Measurements from ENCODE around the gene NANP. TPM values are rescaled to one million over a fixed set of nuclear protein-coding genes. Genes with fewer than 3 reads are reported as not detected.

NANP gene
- polyA plus RNA-seq, 3 donors from 2014 or later = 2.4 to 4.9 (median 2.5) TPM

GRCh38 chr20:25573288-25574251, 50.2 kb downstream of the NANP start:
- no peak for DNase-seq
- no peak overlapping the region for H3K4me3 Mint-ChIP-seq
- no peaks in the 10 kb centered on the region for H3K9me3 Mint-ChIP-seq
- H3K27ac Mint-ChIP-seq = no peak overlapping the region
- peaks cover 0 to 4% of the 10 kb centered on the region in 2 donors for H3K4me1 Mint-ChIP-seq
- peaks cover 0 to 3% (median 0%) of the 10 kb centered on the region in 3 donors for H3K27me3 Mint-ChIP-seq (ENCODE audit: low read depth in 3 of 3)
- H3K36me3 Mint-ChIP-seq = peaks cover 0 to 20% (median 0%) of the 10 kb centered on the region in 3 donors

DNA sequence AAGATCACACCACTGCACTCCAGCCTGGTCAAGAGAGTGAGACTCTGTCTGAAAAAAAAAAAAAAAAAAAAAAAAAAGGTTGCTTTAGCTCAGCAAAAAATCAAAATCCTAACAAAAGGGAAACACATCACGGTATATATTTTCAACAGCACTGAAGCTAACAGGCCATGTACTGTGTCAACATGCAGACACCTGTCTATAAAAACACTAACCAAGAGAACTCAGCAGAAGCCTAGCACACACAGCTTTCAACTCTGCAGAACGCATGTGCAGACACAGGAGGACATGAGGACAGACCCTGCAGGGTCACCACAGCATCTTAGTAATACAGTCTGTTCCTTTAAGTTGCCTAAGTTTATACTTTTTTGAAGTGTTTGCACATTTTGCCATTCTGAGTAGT, 52.0 kb downstream of the NANP start:
- Mint-ChIP-seq H3K27ac (no peak overlapping the region), H3K9me3 (no peaks in the 10 kb centered on the region), H3K4me1 (peaks cover 0 to 4% of the 10 kb centered on the region in 2 donors), H3K36me3 (peaks cover 0 to 16% (median 0%) of the 10 kb centered on the region in 3 donors), H3K4me3 (no peak overlapping the region), H3K27me3 (ENCODE audit: low read depth in 3 of 3) (peaks cover 0 to 3% (median 0%) of the 10 kb centered on the region in 3 donors)
- DNase-seq = no peak

GRCh38 chr20:25571240-25571639, 52.6 kb downstream of the NANP start:
- H3K9me3 Mint-ChIP-seq = no peaks in the 10 kb centered on the region
- peaks cover 0 to 16% (median 0%) of the 10 kb centered on the region in 3 donors for H3K36me3 Mint-ChIP-seq
- H3K27ac Mint-ChIP-seq = no peak overlapping the region
- H3K27me3 Mint-ChIP-seq (ENCODE audit: low read depth in 3 of 3) = peaks cover 0 to 3% (median 1%) of the 10 kb centered on the region in 3 donors
- DNase-seq = no peak
- H3K4me3 Mint-ChIP-seq = no peak overlapping the region
- peaks cover 0 to 4% of the 10 kb centered on the region in 2 donors for H3K4me1 Mint-ChIP-seq

DNA sequence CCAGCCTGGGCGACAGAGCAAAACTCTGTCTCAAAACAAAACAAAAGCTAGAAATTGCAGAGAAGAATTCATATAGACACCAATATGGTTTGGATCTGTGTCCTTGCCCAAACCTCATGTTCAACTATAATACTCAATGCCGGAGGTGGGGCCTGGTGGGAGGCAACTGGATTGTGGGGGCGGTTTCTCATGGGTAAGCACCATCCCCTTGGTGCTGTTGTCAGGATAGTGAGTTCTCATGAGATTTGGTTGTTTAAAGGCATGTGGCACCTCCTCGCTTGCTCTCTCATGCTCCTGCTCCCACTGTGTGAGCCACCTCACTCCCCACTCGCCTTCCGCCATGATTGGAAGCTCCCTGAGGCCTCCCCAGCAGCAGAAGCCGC, 53.7 kb downstream of the NANP start:
- Mint-ChIP-seq H3K27ac (peak overlapping the region in 1 of 6 donors; percentile 37), H3K4me3 (no peak overlapping the region), H3K36me3 (peaks cover 0 to 12% (median 0%) of the 10 kb centered on the region in 3 donors), H3K4me1 (peaks cover 0 to 4% of the 10 kb centered on the region in 2 donors), H3K9me3 (no peaks in the 10 kb centered on the region), H3K27me3 (ENCODE audit: low read depth in 3 of 3) (peaks cover 0 to 3% (median 1%) of the 10 kb centered on the region in 3 donors)
- no peak for DNase-seq

DNA sequence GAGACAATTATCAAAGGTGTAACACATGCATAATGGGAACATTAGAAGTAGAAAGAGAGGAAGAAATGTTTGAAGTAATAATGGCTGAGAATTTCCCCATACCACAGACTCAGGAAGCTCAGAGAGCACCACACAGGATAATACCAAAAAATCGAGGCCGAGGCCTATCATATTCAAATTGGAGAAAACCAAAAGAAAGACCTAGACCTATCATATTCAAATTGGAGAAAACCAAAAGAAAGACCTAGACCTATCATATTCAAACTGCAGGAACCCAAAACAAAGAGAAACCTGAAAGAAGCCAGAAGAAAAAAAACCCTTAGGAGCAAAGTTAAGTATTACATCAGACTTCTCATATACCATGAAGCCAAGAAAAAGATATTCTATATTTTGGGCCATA, 56.5 kb downstream of the NANP start:
- Mint-ChIP-seq H3K4me1 (no peaks in the 10 kb centered on the region), H3K36me3 (peaks cover 0 to 16% (median 3%) of the 10 kb centered on the region in 3 donors), H3K27me3 (ENCODE audit: low read depth in 3 of 3) (peaks cover 0 to 2% (median 1%) of the 10 kb centered on the region in 3 donors), H3K9me3 (peaks cover 0 to 2% (median 0%) of the 10 kb centered on the region in 6 donors), H3K4me3 (no peak overlapping the region), H3K27ac (no peak overlapping the region)
- no peak for DNase-seq

DNA sequence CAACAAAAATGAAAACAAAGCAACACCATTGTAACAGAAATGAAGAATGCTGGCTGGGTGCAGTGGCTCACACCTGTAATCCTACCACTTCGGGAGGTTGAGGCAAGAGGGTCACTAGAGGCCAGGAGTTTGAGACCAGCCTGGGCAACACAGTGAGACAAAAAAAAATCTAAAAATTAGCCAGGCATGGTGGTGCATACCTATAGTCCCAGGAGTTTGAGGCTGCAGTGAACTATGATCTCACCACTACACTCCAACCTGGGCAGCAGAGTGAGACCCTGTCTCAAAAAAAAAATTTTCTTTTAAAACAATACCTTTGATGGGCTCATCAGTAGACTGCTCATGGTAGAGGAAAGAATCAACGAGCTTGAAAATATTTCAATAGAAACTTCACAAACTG, 57.0 kb downstream of the NANP start:
- Mint-ChIP-seq H3K4me3 (no peak overlapping the region), H3K9me3 (peaks cover 0 to 2% (median 0%) of the 10 kb centered on the region in 6 donors), H3K27me3 (ENCODE audit: low read depth in 3 of 3) (peaks cover 0 to 2% (median 1%) of the 10 kb centered on the region in 3 donors), H3K27ac (no peak overlapping the region), H3K4me1 (no peaks in the 10 kb centered on the region), H3K36me3 (peaks cover 0 to 16% (median 3%) of the 10 kb centered on the region in 3 donors)
- no peak for DNase-seq

GRCh38 chr20:25565578-25566157, 58.1 kb downstream of the NANP start:
- H3K36me3 Mint-ChIP-seq = peaks cover 0 to 11% (median 3%) of the 10 kb centered on the region in 3 donors
- no peak overlapping the region for H3K4me3 Mint-ChIP-seq
- no peak overlapping the region for H3K27ac Mint-ChIP-seq
- H3K9me3 Mint-ChIP-seq = peaks cover 0 to 2% (median 0%) of the 10 kb centered on the region in 6 donors
- DNase-seq = no peak
- no peaks in the 10 kb centered on the region for H3K4me1 Mint-ChIP-seq
- H3K27me3 Mint-ChIP-seq (ENCODE audit: low read depth in 3 of 3) = peaks cover 0 to 2% (median 1%) of the 10 kb centered on the region in 3 donors

DNA sequence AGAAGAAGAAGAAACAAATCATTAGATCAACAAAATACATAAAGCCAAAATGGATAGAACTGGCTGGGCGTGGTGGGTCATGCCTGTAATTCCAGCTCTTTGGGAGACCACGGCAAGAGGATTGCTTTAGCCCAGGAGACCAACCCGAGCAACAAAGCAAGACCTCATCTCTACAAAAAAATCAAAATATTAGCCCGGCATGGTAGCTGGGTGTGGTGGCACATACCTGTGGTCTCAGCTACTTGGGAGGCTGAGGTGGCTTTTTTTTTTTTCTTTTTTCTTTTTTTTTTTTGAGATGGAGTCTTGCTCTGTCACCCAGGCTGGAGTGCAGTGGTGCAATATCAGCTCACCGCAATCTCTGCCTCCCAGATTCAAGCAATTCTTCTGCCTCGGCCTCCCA, 59.9 kb downstream of the NANP start:
- Mint-ChIP-seq H3K27ac (no peak overlapping the region), H3K27me3 (ENCODE audit: low read depth in 3 of 3) (peaks cover 0 to 2% (median 1%) of the 10 kb centered on the region in 3 donors), H3K4me1 (no peaks in the 10 kb centered on the region), H3K9me3 (peaks cover 0 to 2% (median 0%) of the 10 kb centered on the region in 6 donors), H3K4me3 (no peak overlapping the region), H3K36me3 (peaks cover 0 to 8% (median 3%) of the 10 kb centered on the region in 3 donors)
- no peak for DNase-seq

- H3K9me3 Mint-ChIP-seq = peaks cover 0 to 2% (median 0%) of the 10 kb centered on the region in 6 donors
- H3K4me1 Mint-ChIP-seq = no peaks in the 10 kb centered on the region
- H3K4me3 Mint-ChIP-seq = no peak overlapping the region
- no peak for DNase-seq
- H3K36me3 Mint-ChIP-seq = peaks cover 0 to 8% (median 3%) of the 10 kb centered on the region in 3 donors
- peaks cover 0 to 2% (median 1%) of the 10 kb centered on the region in 3 donors for H3K27me3 Mint-ChIP-seq (ENCODE audit: low read depth in 3 of 3)
- H3K27ac Mint-ChIP-seq = no peak overlapping the region
Observed at GRCh38 chr20:25563362-25563761, 60.5 kb downstream of the NANP start.

Other genes with a start within 250 kb of the NANP start
- 10 to 100 TPM; 41.8 to 77.8 (median 49.2) TPM for gene ABHD12, start 233.2 kb downstream of the NANP start, polyA plus RNA-seq
- 1 to 10 TPM; 1.0 to 2.2 (median 2.0) TPM for gene GINS1, start 216.3 kb downstream of the NANP start, polyA plus RNA-seq
- gene NINL, start 38.5 kb downstream of the NANP start, polyA plus RNA-seq = under 1 TPM in 2 of 3 donors, not detected in 1; 0.19 to 0.77 TPM
- gene ZNF337, start 72.8 kb upstream of the NANP start, polyA plus RNA-seq = 10 to 100 TPM in 1 of 3 donors, 1 to 10 TPM in 2; 3.7 to 12.1 (median 3.9) TPM

All from immature natural killer cell (primary cell).